Measurements from ENCODE around the gene RGS3.
"Not testable (repeated sequence)": the region's sequence is repeated elsewhere in the genome, so short reads cannot be mapped to it uniquely, and the experiment has no call there.

Gene RGS3

DNA sequence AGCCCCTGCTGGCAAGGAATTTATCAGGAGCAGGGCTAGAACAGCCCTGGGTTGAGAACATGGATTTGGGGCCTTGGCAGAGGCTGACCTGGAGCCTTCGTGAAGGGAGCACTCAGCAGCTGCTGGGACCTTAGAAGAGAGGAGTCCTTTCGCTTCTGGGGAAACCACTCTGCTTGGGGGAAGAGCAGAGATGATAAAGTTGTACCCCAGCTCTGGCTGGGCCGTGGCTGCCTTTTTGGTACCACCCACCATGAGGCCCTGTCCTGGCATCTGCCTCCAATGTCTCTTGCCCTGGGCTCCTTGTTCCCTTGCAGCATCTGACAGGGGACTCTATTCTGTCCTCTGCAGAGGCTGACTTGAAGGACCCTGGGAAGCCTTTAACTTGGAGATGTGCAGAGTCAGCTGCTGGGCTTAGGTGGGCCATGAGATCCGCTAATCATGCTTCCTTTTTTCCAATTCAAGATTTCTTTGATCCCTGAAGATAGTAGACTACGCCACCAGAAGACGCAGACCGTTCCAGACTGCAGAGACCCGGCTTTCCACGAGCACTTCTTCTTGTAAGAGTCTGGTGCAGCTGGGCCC, 20.2 kb downstream of the RGS3 start:
- no peak overlapping the region for H3K4me3 ChIP-seq (ENCODE audit: low read depth, low read length)
- no peak for DNase-seq (ENCODE audit: low read depth)

DNA sequence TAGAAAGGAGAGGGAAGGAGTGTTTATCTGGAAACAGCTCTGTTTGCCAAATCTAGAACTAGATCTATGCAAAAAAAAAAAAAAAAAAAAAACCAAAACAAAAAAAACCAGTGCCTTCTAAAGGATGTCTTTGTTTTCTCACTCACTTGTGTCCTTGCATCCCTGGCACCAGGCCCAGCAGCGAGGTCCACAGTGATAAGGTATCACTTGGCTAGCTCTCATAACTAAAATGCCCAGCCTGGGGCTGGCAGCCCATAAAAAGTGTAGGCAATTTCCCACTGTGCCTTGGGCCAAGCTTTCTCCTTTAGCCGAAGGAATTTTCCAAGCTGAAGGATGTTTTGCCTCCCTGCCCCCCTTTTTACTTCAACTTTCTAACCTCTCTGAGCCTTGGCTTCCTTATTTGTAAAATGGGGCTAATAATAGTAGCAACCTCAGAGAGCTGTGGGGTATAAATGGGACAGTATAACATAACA, 20.8 kb downstream of the RGS3 start:
- no peak overlapping the region for H3K4me3 ChIP-seq (ENCODE audit: low read depth, low read length)
- DNase-seq (ENCODE audit: low read depth), result no peak

DNA sequence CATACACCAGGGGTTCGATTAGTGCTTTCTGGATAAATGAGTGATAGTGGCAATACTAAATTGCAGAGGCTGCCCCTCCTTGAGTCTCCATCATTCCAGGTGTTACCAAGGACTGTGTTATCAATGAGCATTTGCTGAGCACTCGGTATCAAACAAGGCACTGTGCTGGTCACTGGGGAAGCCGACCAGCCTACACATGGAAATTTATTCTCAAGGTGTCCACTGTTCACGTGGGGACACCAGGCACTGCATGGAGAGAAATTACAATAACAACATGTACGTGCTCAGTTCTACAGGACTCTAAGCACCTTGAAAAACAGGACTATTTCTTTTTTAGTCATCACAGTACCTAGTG, 22.2 kb downstream of the RGS3 start:
- DNase-seq (ENCODE audit: low read depth), result no peak
- no peak overlapping the region for H3K4me3 ChIP-seq (ENCODE audit: low read depth, low read length)

DNA sequence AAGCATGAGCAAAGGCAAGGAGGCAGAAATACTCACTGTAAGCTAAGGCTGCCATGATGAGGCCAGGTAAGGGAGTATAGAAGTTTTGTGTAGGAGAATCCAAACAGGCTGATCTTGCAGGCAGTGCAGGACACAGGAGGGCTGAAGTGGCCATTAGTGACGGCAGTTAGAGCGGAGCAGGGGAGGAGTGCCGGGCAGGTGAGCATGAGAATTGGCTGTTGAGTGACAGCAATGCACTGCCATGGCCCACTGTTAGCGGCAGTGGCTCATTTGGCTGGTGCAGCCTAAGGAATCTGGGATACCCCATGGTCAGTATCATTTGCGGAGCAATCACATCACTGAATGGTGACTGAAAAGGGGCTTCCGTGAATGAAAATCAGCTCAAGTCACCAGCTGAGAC, 22.8 kb downstream of the RGS3 start:
- DNase-seq (ENCODE audit: low read depth), result no peak

DNA sequence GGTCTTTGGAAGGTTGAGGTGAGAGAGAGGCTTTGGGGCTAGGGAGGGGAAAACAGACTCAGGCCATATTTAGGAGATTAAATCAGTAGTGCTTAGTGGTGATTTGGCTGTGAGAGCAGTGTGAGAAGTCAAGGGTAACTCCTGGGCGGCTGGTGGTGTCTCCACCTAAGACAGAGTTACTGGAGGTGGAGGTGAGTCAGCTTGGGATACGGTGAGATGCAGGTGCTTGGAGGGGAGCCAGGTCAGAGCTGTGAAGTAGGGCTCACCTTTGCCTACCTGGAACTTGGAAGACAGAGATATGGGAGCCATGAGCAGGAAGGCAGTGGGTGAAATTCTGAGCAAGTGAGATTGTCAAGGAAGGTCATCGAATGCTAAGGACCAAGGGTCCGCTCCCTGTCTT, 24.5 kb downstream of the RGS3 start:
- H3K4me3 ChIP-seq (ENCODE audit: low read depth, low read length), result no peak overlapping the region
- no peak for DNase-seq (ENCODE audit: low read depth)

More for the DNA sequence above, 22.8 kb downstream of the RGS3 start:
- no peak overlapping the region for H3K4me3 ChIP-seq (ENCODE audit: low read depth, low read length)

DNA sequence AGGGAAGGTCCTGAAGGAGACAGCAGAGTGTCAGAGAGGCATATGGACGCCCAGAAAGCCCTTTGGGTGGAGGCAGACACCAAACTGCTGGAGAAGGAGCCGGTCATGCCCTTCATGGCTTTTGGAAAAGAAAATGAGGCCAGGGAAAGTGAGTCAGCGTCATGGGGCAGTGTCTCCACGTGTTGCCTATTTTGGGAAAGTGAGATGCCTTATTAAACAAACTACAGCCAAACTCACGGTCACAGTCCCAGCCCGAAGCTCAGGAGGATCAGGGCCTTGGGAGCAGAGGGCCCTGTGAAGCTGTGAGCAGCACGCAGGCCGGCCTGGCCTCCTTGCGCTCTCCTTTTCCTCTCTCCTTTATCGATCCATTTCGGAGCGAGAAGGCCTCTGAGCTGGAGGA, 25.0 kb downstream of the RGS3 start:
- no peak overlapping the region for H3K4me3 ChIP-seq (ENCODE audit: low read depth, low read length)
- no peak for DNase-seq (ENCODE audit: low read depth)

DNA sequence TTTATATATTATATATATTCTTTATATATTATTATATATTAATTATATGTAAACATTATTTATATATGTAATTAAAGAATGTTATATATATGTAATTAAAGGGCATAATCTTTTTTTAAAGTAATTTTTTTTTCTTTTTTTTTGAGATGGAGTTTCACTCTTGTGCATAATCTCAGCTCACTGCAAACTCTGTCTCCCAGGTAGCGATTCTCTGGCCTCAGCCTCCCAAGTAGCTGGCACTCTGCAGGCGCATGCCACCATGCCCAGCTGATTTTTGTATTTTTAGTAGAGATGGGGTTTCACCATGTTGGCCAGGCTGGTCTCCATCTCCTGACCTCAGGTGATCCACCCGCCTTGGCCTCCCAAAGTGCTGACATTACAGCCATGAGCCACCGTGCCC, 27.6 kb downstream of the RGS3 start:
- not testable (repeated sequence) for H3K4me3 ChIP-seq (ENCODE audit: low read depth, low read length); DNase-seq (ENCODE audit: low read depth)

DNA sequence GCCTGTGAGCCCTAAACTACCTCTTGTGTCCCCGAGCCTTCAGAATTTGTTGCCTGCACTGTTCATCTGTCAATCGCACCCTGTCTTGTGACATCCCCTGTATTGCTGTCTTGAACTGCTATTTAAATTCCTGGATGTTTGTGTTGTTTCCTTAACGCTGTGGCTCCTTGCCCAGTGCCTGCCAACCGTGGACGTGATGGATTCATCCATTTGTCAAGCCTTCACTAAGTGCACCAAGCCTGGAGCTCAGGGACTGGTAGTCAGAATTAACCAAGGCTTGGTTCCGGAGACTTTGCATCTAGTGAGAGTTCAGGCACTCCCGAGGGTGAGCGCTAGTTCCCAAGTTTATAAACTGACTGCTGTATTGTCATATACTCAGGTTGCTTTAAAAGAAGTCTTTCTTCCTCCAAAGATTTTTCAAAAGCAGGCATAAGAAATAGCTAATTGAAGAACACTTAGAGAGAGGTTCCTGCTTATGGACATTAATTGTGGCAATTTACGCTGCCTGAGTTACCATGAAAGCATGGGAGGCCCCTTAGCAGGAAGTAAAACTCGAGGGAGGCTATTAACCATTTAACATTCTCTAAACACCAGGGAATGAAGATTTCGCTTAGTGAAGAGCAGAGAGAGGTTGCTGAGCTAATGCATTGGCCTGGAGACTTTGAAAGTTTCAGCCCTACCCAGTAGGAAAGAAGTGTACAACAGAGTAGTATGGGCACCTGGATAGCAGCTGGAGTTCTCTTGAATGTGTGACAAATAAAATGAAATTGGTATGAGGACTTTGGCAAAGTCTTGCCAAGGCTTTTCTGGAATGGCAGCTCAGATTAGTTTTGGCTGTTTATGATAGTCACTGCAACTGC, 29.0 kb downstream of the RGS3 start:
- DNase-seq (ENCODE audit: low read depth), result peak; percentile 32
- H3K4me3 ChIP-seq (ENCODE audit: low read depth, low read length), result no peak overlapping the region

DNA sequence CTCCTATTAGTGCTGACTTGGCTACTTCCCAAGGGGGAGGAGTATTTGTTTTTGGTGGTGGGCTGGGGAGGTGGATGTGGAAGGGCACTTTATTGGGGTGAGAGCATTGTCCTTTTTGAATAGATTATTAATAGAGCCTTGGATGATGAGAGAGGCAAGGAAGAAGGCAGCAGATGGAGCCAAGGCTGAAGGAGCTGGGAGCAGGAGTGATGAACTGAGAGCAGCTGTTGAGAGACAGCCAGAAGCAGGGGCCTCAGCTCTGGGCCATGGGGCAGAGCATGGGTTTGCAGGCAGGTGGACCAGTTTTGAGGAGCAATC, 29.6 kb downstream of the RGS3 start:
- DNase-seq (ENCODE audit: low read depth), result no peak
- H3K4me3 ChIP-seq (ENCODE audit: low read depth, low read length), result no peak overlapping the region

DNA sequence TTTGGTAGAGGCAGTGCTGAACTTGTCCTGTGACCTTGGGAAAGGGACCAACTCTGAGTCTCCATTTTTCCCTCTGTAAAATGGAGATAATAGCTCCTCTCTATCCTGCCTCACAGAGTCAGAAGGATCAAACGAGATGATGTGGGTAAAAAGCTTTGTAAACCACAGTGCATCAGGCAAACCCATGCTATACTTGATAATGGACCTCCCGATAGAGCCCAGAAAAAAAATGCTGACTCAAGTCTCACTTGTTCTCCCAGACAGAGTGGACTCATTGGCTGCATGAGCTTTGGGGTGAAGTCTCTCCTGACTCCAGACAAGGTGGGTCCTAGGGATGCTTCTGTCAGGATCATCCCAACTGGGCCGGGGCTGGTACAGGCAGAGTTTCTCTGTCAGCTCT, 32.0 kb downstream of the RGS3 start:
- DNase-seq (ENCODE audit: low read depth), result no peak

DNA sequence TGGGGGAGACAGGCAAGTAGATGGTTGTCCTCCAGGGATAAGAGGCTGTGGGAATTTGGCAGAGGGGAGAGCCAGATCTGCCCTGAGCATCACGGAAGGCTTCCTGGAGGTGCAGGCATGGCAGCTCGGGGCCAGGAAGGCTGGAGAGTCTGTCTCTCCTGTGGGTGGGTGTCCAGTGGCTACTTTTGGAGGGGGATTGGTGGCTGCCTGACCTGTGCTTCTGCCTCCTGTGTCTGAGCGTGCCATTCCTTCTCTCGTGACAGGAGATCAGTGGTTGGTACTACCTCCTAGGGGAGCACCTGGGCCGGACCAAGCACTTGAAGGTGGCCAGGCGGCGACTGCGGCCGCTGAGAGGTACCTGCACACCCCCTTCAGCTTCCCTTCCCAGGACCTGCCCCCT, 33.5 kb downstream of the RGS3 start:
- DNase-seq (ENCODE audit: low read depth), result no peak
- no peak overlapping the region for H3K4me3 ChIP-seq (ENCODE audit: low read depth, low read length)

More for the DNA sequence above, 32.0 kb downstream of the RGS3 start:
- H3K4me3 ChIP-seq (ENCODE audit: low read depth, low read length), result no peak overlapping the region

DNA sequence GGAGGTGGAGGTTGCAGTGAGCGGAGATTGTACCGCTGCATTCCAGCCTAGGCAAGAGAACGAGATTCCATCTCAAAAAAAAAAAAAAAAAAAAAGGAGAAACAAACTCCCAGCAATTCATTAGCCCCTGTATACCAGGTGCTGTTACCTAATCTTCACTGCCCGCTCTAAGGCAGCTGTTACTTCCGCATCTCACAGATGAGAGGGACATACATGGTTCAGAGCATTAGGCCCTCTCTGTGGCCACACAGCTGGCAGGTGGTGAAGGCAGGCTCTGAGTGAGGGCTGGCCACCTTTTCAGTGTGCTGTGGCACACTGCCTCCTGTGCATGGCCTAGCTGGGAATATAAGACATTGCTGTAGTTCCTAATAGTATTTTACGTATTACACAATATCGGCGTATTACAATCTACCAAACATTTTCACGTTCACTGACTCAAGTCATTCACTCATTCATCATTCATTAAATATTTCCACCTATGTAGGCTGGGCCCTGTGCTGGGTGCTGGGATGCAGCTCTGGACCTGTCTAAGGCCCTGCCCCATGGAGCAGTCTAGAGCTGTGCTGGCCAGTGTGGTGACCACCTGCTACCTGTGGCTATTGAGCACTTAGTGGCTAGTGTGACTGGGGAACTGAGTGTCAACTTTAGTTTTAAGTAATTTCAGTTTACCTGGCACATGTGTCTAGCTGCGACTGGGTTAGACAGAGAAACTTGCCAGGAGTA, 35.8 kb downstream of the RGS3 start:
- no peak overlapping the region for H3K4me3 ChIP-seq (ENCODE audit: low read depth, low read length)
- no peak for DNase-seq (ENCODE audit: low read depth)

DNA sequence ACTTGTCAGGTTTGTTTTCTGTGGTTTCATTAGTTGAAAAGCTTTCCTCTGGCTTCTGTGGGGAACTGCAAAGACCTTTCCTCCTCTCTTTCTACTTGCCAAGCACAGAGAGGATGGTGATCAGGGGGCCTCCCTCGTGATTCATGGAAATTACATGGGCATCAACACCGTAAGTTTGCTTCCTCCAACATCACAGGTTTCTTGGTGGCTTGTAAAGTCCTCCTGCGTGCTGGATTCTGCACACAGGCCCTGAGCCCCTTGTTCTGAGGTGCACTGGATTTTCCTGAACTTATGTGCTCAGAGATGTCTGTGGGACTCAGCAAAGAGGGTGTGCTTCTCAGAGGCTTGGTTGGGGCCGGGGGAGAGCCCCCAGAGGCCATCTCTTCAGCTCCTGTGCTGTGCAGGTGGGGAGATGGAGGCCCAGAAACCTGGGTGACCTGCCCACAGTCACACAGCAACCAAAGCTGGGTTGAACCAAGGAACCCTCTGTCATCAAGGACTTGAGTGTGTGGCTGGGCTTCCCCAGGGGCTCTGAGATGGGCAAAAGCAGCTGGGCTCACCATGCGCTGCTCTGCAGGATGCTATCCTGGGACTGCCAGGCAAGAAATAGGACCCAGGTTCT, 36.5 kb downstream of the RGS3 start:
- DNase-seq (ENCODE audit: low read depth), result no peak
- no peak overlapping the region for H3K4me3 ChIP-seq (ENCODE audit: low read depth, low read length)

DNA sequence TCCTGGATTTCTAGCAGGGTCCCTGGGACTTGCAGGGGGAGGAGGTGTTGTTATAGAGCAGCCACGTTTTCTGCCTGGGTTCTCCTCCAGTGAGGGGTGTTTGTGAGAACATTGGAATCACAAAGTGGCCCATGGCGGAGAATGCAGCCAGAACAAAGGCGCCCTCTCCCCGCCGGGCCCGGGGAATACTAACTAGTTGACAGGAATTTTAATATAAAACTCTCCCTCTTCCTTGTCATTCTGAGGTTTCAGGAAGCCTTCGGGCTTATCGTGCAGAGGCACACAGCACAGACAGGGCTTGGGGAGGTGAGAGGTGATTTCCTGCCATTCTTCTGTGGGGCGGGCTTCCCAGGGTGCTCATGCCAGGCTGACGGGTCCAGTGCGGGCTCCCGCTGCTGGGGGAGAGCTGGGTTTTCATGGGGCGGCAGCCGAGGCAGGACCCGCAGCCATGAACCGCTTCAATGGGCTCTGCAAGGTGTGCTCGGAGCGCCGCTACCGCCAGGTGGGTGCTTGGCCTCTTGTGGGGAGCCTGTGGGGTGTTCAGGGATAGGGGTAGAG, 37.7 kb downstream of the RGS3 start:
- H3K4me3 ChIP-seq (ENCODE audit: low read depth, low read length), result no peak overlapping the region
- no peak for DNase-seq (ENCODE audit: low read depth)

DNA sequence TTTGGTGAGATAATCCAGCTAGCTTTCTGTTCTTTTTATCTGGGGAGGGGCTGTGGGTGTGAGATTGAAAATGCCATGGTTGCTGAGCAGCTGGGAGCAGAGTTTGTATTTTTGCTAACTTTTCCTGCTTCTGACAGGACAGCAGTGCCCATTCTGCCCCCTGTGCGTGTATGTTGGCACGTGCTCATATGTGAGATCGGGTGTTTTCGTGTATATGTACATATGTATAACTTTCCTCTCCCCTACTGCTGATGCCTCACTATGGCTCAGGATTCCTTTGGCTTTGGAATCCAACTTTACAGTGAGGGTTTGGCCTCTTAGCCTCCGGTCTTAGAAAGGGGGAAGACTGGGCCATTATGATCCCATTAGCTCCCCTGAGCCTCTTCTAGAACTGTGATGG, 38.3 kb downstream of the RGS3 start:
- no peak for DNase-seq (ENCODE audit: low read depth)
- no peak overlapping the region for H3K4me3 ChIP-seq (ENCODE audit: low read depth, low read length)

DNA sequence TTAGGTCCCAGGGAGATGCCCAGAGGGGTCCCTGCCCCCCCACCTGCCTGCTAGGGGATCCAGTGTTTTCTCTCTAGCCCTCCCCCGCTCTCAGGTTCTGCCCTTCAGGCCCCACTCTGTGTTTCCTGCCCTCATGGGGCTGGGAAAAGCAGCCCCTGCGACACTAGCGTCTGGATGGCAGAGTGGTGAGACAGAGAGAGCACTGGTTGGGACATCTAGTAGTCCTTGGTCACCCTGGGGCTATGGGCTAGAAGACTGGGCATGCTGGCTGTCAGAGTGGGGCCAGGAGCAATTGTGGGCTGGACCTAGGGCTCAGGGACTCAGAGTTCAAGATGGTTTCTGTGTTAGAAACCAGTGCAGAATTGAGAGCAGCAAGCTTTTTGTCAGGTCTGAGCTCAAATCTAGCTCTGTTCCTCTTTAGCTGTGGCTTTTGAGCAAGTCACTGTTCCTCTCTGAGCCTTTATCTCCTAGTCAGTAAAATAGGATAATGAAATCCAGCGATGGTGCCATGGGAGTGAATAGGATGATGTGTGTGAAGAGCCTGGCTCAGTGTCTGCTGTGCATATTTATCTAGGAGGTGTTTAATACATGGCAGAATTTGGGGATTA, 39.0 kb downstream of the RGS3 start:
- DNase-seq (ENCODE audit: low read depth), result no peak
- no peak overlapping the region for H3K4me3 ChIP-seq (ENCODE audit: low read depth, low read length)

DNA sequence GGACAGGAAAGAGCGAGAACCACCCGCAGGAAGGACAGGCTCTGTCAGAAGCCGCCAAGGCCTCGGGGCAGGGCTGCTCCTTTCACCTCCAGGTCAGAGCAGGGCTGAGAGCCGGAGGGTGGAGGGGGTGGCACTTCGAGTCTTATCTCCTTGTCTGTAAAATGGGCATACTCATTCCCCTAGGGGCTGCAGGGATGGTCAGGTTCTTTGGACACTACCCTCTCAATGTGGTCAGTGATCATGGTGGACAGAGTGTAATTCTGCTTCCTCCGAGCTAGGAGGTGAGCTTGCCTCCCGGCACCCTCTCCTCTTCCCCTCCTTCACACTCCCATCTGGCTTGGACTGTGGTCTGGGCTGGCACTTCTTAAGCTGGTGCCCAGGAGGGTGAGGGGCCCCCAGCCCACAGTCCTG, 39.6 kb downstream of the RGS3 start:
- DNase-seq (ENCODE audit: low read depth), result no peak
- H3K4me3 ChIP-seq (ENCODE audit: low read depth, low read length), result no peak overlapping the region

DNA sequence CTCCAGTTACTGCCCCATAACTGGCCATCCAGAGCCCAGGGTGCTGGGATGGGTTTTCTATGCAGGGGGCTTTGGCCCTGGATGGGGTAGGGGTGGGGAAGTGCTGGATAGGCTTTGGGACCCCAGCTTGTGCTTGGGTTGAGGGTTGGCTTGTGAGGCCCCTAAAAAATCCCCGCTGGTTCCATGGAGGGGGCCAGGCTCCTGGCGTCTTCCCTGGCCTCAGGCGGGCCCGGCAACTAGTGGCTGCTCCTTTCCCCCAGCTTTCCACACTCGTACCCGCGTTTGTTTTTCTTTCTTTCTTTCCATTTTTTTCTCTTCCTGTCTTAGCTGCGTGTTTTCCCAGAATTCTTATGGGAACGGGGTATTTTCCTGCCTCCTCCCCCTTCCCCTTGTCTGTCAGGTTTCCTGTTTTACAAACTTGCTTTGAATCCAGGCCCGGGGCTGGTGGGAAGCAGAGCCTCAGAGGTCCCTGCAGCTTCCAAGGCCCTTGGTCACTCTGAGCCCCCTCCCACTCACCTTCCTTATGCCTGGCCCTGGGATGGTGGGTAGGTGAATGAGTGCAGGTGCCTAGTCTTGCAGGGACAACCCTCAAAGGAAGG, 40.2 kb downstream of the RGS3 start:
- no peak for DNase-seq (ENCODE audit: low read depth)

More for the DNA sequence above, 40.2 kb downstream of the RGS3 start:
- H3K4me3 ChIP-seq (ENCODE audit: low read depth, low read length), result no peak overlapping the region
